HepG2 (cell line): ENCODE measurements around the gene SMIM45.

Experiments
- CCDC6 ChIP-seq: sonication (generic); formaldehyde crosslinking; IDR thresholded peaks from 2 replicates; pipeline ENCODE4 v1.8.1; 2022; ENCODE audit warnings: mild to moderate bottlenecking, missing genetic modification reagents, moderate library complexity
- CEBPG ChIP-seq: IDR thresholded peaks from 2 replicates; pipeline ENCODE4 v1.6.1; 2016
- HNF4A ChIP-seq: sonication (generic); formaldehyde crosslinking; IDR thresholded peaks from 2 replicates; pipeline ENCODE4 v1.4.0; 2020; ENCODE audit warnings: missing genetic modification reagents
- HOXA3 ChIP-seq: sonication (generic); formaldehyde crosslinking; IDR thresholded peaks from 2 replicates; pipeline ENCODE4 v1.5.0; 2020; ENCODE audit warnings: missing genetic modification reagents
- MAZ ChIP-seq, 2 experiments: sonication (generic) in 1 of 2; formaldehyde crosslinking in 1 of 2; IDR thresholded peaks; 2 replicates each; pipeline versions ENCODE4 v1.5.0 to v1.6.1; 2012 to 2020; ENCODE audit warnings: low read depth in 2 of 2, mild to moderate bottlenecking in 2 of 2, borderline replicate concordance in 1 of 2, improper control_type of control experiment in 1 of 2, low read length in 1 of 2, missing genetic modification reagents in 1 of 2, moderate library complexity in 1 of 2
- PATZ1 ChIP-seq: sonication (generic); formaldehyde crosslinking; IDR thresholded peaks from 2 replicates; pipeline ENCODE4 v1.4.0; 2020; ENCODE audit warnings: missing genetic modification reagents
- PHF5A ChIP-seq: IDR thresholded peaks from one replicate; pipeline ENCODE4 v1.6.1; 2018; ENCODE audit warnings: low read depth, missing genetic modification reagents; ENCODE audit not compliant: unreplicated experiment
- SYNCRIP ChIP-seq: fragments of 200-400 bp; formaldehyde crosslinking; IDR thresholded peaks from 2 replicates; pipeline ENCODE4 v1.6.1; 2018; ENCODE audit warnings: mild to moderate bottlenecking, low read depth, low read length; ENCODE audit not compliant: insufficient read depth
- THRA ChIP-seq: sonication (generic); formaldehyde crosslinking; IDR thresholded peaks from 2 replicates; pipeline ENCODE4 v1.4.0; 2020; ENCODE audit warnings: missing genetic modification reagents, borderline replicate concordance
- ZNF280D ChIP-seq: sonication (generic); formaldehyde crosslinking; IDR thresholded peaks from 2 replicates; pipeline ENCODE4 v1.5.1; 2020; ENCODE audit warnings: mild to moderate bottlenecking, missing genetic modification reagents
- ZNF318 ChIP-seq: sonication (generic); formaldehyde crosslinking; IDR thresholded peaks from 2 replicates; pipeline ENCODE4 v1.4.0; 2020; ENCODE audit warnings: mild to moderate bottlenecking, missing genetic modification reagents
- ZNF572 ChIP-seq: sonication (generic); formaldehyde crosslinking; IDR thresholded peaks from 2 replicates; pipeline ENCODE4 v1.5.1; 2020; ENCODE audit warnings: mild to moderate bottlenecking, missing genetic modification reagents
- ZNF660 ChIP-seq: sonication (generic); formaldehyde crosslinking; IDR thresholded peaks from 2 replicates; pipeline ENCODE4 v1.5.1; 2020; ENCODE audit warnings: mild to moderate bottlenecking, low read depth, missing genetic modification reagents, borderline replicate concordance
- ZNF841 ChIP-seq: sonication (generic); formaldehyde crosslinking; IDR thresholded peaks from 2 replicates; pipeline ENCODE4 v1.8.1; 2023; ENCODE audit warnings: missing genetic modification reagents, borderline replicate concordance

Gene SMIM45

GRCh38 chr22:41925783-41926460 lies 26.0 kb upstream of the SMIM45 start (continued):
- TF ChIP-seq PATZ1 (CRISPR knock-in tag) (peak; percentile 45), MAZ (IDR thresholded peaks at IDR 0.05; ENCODE audit: borderline replicate concordance, low read depth, low read length) (no peak; the same call in 1 of the 2 replicates), MAZ (CRISPR knock-in tag; IDR thresholded peaks at IDR 0.05; ENCODE audit: low read depth) (peak; percentile 65; the same call in 1 of the 2 replicates), HNF4A (CRISPR knock-in tag) (no peak), ZNF572 (no peak), CEBPG (CRISPR knock-in tag) (no peak), ZNF280D (CRISPR knock-in tag) (no peak), SYNCRIP (no peak), HOXA3 (0 out of 2 replicates have a peak, but pooled peaks have one; percentile 22), CCDC6 (CRISPR knock-in tag) (no peak), ZNF318 (no peak), ZNF841 (CRISPR knock-in tag) (no peak), PHF5A (CRISPR knock-in tag) (no peak), THRA (CRISPR knock-in tag) (no peak), ZNF660 (CRISPR knock-in tag) (no peak)
